ENCODE results near the gene PDGFC.

Gene PDGFC

GRCh38 chr4:156734965-156735895, 236.4 kb downstream of the PDGFC start:
- no peak for DNase-seq (ENCODE audit: low read depth)

GRCh38 chr4:156733582-156733981, 238.0 kb downstream of the PDGFC start:
- DNase-seq (ENCODE audit: low read depth), result no peak

GRCh38 chr4:156732634-156733033, 239.0 kb downstream of the PDGFC start:
- no peak for DNase-seq (ENCODE audit: low read depth)

GRCh38 chr4:156729416-156729815, 242.2 kb downstream of the PDGFC start:
- DNase-seq (ENCODE audit: low read depth), result no peak

GRCh38 chr4:156725257-156725656, 246.3 kb downstream of the PDGFC start:
- no peak for DNase-seq (ENCODE audit: low read depth)

GRCh38 chr4:156723951-156724668, 247.5 kb downstream of the PDGFC start:
- no peak for DNase-seq (ENCODE audit: low read depth)

- no peak for DNase-seq (ENCODE audit: low read depth)
These were observed 253.4 kb downstream of the PDGFC start for GRCh38 chr4:156718226-156718625.

- no peak for DNase-seq (ENCODE audit: low read depth)
These were observed 260.4 kb downstream of the PDGFC start for GRCh38 chr4:156711193-156711590.
